CD4-positive, alpha-beta memory T cell (primary cell): Measurements from ENCODE around the gene CUTA. TPM values are rescaled to one million over a fixed set of nuclear protein-coding genes. Genes with fewer than 3 reads are reported as not detected.
"Not testable (repeated sequence)": the region's sequence is repeated elsewhere in the genome, so short reads cannot be mapped to it uniquely, and the experiment has no call there.

ENCODE experiments used
- CTCF ChIA-PET: fragments of 350-600 bp; sonication (Branson Sonifier 250); formaldehyde crosslinking; loops from one replicate; lab custom pipeline; 2021; ENCODE audit warnings: inconsistent platforms; ENCODE audit not compliant: partially characterized antibody; lab: Charles Lee
- POLR2A ChIA-PET: fragments of 350-600 bp; sonication (Branson Sonifier 250); formaldehyde crosslinking; loops from one replicate; lab custom pipeline; 2021; ENCODE audit not compliant: partially characterized antibody; lab: Charles Lee
- DNase-seq, 5 donors: peaks; one replicate each; pipeline versions ENCODE4 v3.0.0 to v3.0.0-alpha.2; 2020 to 2022; ENCODE audit warnings: mixed read lengths in 1 of 5
- H3K27ac ChIP-seq: one replicate; pipeline ENCODE4 v1.7.0; 2013; ENCODE audit warnings: low read depth, low read length
- H3K27me3 ChIP-seq: 2 replicates; pipeline ENCODE4 v1.7.0; 2013; ENCODE audit warnings: mild to moderate bottlenecking, low read length, moderate library complexity; ENCODE audit not compliant: insufficient read depth
- H3K36me3 ChIP-seq: 2 replicates; pipeline ENCODE4 v1.7.0; 2013; ENCODE audit warnings: mild to moderate bottlenecking, low read length, moderate library complexity; ENCODE audit not compliant: insufficient read depth
- H3K4me1 ChIP-seq: 2 replicates; pipeline ENCODE4 v1.7.0; 2013; ENCODE audit warnings: mild to moderate bottlenecking, low read length, moderate library complexity; ENCODE audit not compliant: insufficient read depth
- H3K4me3 ChIP-seq, 2 donors: one replicate each; pipeline ENCODE4 v1.7.0; 2013; ENCODE audit warnings: low read length in 2 of 2, mild to moderate bottlenecking in 1 of 2
- H3K9me3 ChIP-seq, 2 donors: one replicate each; pipeline ENCODE4 v1.7.0; 2013; ENCODE audit warnings: low read length in 2 of 2, control low read depth in 1 of 2; ENCODE audit not compliant: control insufficient read depth in 1 of 2
- H3K27ac Mint-ChIP-seq, 7 donors: one replicate each; pipeline ENCODE4 v1.8.0; 2020 to 2021; ENCODE audit warnings: mixed read lengths in 7 of 7, mild to moderate bottlenecking in 6 of 7, inconsistent platforms in 3 of 7, moderate library complexity in 3 of 7
- H3K27me3 Mint-ChIP-seq, 2 donors: one replicate each; pipeline ENCODE4 v1.8.0; 2020 to 2021; ENCODE audit warnings: mixed read lengths in 2 of 2
- H3K36me3 Mint-ChIP-seq, 2 donors: one replicate each; pipeline ENCODE4 v1.8.0; 2020 to 2021; ENCODE audit warnings: mixed read lengths in 2 of 2, inconsistent platforms in 1 of 2, mild to moderate bottlenecking in 1 of 2
- H3K4me1 Mint-ChIP-seq, 4 donors: one replicate each; pipeline ENCODE4 v1.8.0; 2020 to 2021; ENCODE audit warnings: mixed read lengths in 4 of 4, mild to moderate bottlenecking in 1 of 4
- H3K4me3 Mint-ChIP-seq, 8 donors: one replicate each; pipeline ENCODE4 v1.8.0; 2020 to 2021; ENCODE audit warnings: mixed read lengths in 8 of 8, mild to moderate bottlenecking in 7 of 8, moderate library complexity in 6 of 8, inconsistent platforms in 3 of 8
- H3K9me3 Mint-ChIP-seq, 8 donors: one replicate each; pipeline ENCODE4 v1.8.0; 2020 to 2021; ENCODE audit warnings: mixed read lengths in 8 of 8, mild to moderate bottlenecking in 5 of 8, inconsistent platforms in 3 of 8, moderate library complexity in 1 of 8
- intact Hi-C: fragments of 100-400 bp; cut with micrococcal nuclease; formaldehyde crosslinking; loops from one replicate; pipeline ENCODE4 v1.15.1; 2023
- microRNA-seq: library from miRNA; unstranded; fragments of <30 nt; microRNA quantifications from one replicate; pipeline ENCODE4 v1.2.0, GENCODE V29; 2021; ENCODE audit warnings: borderline replicate concordance, borderline number of aligned reads, borderline microRNAs expressed, mixed read lengths
- polyA plus RNA-seq, 2 donors: library from polyadenylated mRNA; unstranded; fragments of 300-500 nt; fragmentation: Illumina TruSeq; gene quantifications; one replicate each; pipeline ENCODE4 v1.2.3, GENCODE V29; 2021
- total RNA-seq, 2 experiments: library from RNA; stranded (reverse); gene quantifications; one replicate each; pipeline ENCODE4 v1.2.3, GENCODE V29; 2021

CUTA gene
- total and polyA plus RNA-seq, 4 experiments from 2014 or later, result 210 to 407 (median 294) TPM

GRCh38 chr6:33373960-33374910 is 43.7 kb downstream of the CUTA start:
- H3K27ac ChIP-seq, result no peak overlapping the region
- intact Hi-C loops, result no loop called here
- H3K4me3 Mint-ChIP-seq, result no peak overlapping the region

GRCh38 chr6:33372526-33373123 is 45.3 kb downstream of the CUTA start:
- Mint-ChIP-seq H3K9me3 (no peaks in the 10 kb centered on the region), H3K36me3 (no peaks in the 10 kb centered on the region), H3K4me3 (no peak overlapping the region), H3K27ac (peak overlapping the region in 3 of 7 donors; percentile 14 to 53 (median 36)), H3K4me1 (peaks cover 7 to 11% (median 11%) of the 10 kb centered on the region in 4 donors), H3K27me3 (no peaks in the 10 kb centered on the region)
- CTCF ChIA-PET, result no interaction called here
- no peak overlapping the region for H3K4me3 ChIP-seq
- DNase-seq, result no peak
- H3K9me3 ChIP-seq, result no peaks in the 10 kb centered on the region
- intact Hi-C loops, result no loop called here
- H3K27ac ChIP-seq, result no peak overlapping the region
- no peaks in the 10 kb centered on the region for H3K27me3 ChIP-seq
- no peaks in the 10 kb centered on the region for H3K36me3 ChIP-seq
- POLR2A ChIA-PET, result interaction anchor here (0.6 kb wide), 2 partner anchors 38 to 560 kb away, joined by 3 read pairs; no protein-coding TSS in a partner anchor
- peaks cover 18% of the 10 kb centered on the region for H3K4me1 ChIP-seq

More at GRCh38 chr6:33373960-33374910, 43.7 kb downstream of the CUTA start:
- Histone ChIP-seq H3K27me3 (no peaks in the 10 kb centered on the region), H3K36me3 (no peaks in the 10 kb centered on the region), H3K9me3 (no peaks in the 10 kb centered on the region), H3K4me3 (no peak overlapping the region), H3K4me1 (peaks cover 18% of the 10 kb centered on the region)
- peak in 1 of 5 donors; percentile 3 for DNase-seq
- ChIA-PET CTCF (no interaction called here), POLR2A (interaction anchor here (0.6 to 1.1 kb wide), 4 partner anchors 79 to 479 kb away, joined by 3 read pairs; no protein-coding TSS in a partner anchor)
- Mint-ChIP-seq H3K36me3 (no peaks in the 10 kb centered on the region), H3K27ac (peak overlapping the region in 5 of 7 donors; percentile 5 to 74 (median 64)), H3K4me1 (peaks cover 7 to 11% (median 11%) of the 10 kb centered on the region in 4 donors), H3K27me3 (no peaks in the 10 kb centered on the region), H3K9me3 (no peaks in the 10 kb centered on the region)

GRCh38 chr6:33371901-33372300 is 46.0 kb downstream of the CUTA start:
- H3K9me3 Mint-ChIP-seq, H3K27me3 Mint-ChIP-seq, POLR2A ChIA-PET, H3K36me3 ChIP-seq, H3K9me3 ChIP-seq, H3K4me3 Mint-ChIP-seq, H3K4me3 ChIP-seq, H3K27me3 ChIP-seq, intact Hi-C loops, DNase-seq, H3K27ac ChIP-seq, CTCF ChIA-PET, H3K27ac Mint-ChIP-seq, H3K36me3 Mint-ChIP-seq: not testable (repeated sequence)
- peaks cover 18% of the 10 kb centered on the region for H3K4me1 ChIP-seq
- H3K4me1 Mint-ChIP-seq, result peaks cover 7 to 11% (median 11%) of the 10 kb centered on the region in 4 donors

GRCh38 chr6:33367715-33368025 is 50.2 kb downstream of the CUTA start:
- H3K9me3 ChIP-seq, H3K36me3 Mint-ChIP-seq, H3K27ac Mint-ChIP-seq, H3K4me3 ChIP-seq, H3K27me3 Mint-ChIP-seq, H3K27me3 ChIP-seq, H3K27ac ChIP-seq, H3K9me3 Mint-ChIP-seq, DNase-seq, H3K4me1 ChIP-seq, intact Hi-C loops, H3K4me3 Mint-ChIP-seq, H3K4me1 Mint-ChIP-seq, H3K36me3 ChIP-seq: not testable (repeated sequence)
- ChIA-PET POLR2A (interaction anchor here (0.7 kb wide), 1 partner anchor 103 kb away, joined by 3 read pairs; no protein-coding TSS in a partner anchor), CTCF (interaction anchor here (1.2 kb wide), 1 partner anchor 17 kb away, joined by 4 read pairs; no protein-coding TSS in a partner anchor)

- no peak for DNase-seq
- Histone ChIP-seq H3K9me3 (no peaks in the 10 kb centered on the region), H3K27ac (no peak overlapping the region), H3K27me3 (no peaks in the 10 kb centered on the region), H3K36me3 (no peaks in the 10 kb centered on the region), H3K4me1 (no peaks in the 10 kb centered on the region), H3K4me3 (no peak overlapping the region)
- H3K4me1 Mint-ChIP-seq, result no peaks in the 10 kb centered on the region
- CTCF ChIA-PET, result interaction anchor here (1.2 kb wide), 1 partner anchor 18 kb away, joined by 4 read pairs; no protein-coding TSS in a partner anchor
- intact Hi-C loops, result no loop called here
- POLR2A ChIA-PET, result interaction anchor here (0.7 to 0.8 kb wide), 2 partner anchors 22 to 103 kb away, joined by 3 read pairs; no protein-coding TSS in a partner anchor
- H3K27me3 Mint-ChIP-seq, result no peaks in the 10 kb centered on the region
- no peak overlapping the region for H3K27ac Mint-ChIP-seq
- H3K36me3 Mint-ChIP-seq, result no peaks in the 10 kb centered on the region
- H3K4me3 Mint-ChIP-seq, result no peak overlapping the region
- H3K9me3 Mint-ChIP-seq, result no peaks in the 10 kb centered on the region
Observed at GRCh38 chr6:33367009-33367714, 50.7 kb downstream of the CUTA start.

Small RNAs within 50 kb of the gene (microRNA-seq; reads per million reads assigned to microRNA genes)
- not detected for gene MIR5004

Other genes starting within 250 kb of the CUTA start
- gene COL11A2, start 225.6 kb downstream of the CUTA start, total RNA-seq, result 1 to 10 TPM; 1.2 to 1.6 TPM
- under 1 TPM; 0.40 to 0.49 TPM for gene COL11A2, start 225.6 kb downstream of the CUTA start, polyA plus RNA-seq
- gene RXRB, start 217.4 kb downstream of the CUTA start, total RNA-seq, result 10 to 100 TPM; 89.2 to 94.3 TPM
- gene RXRB, start 217.4 kb downstream of the CUTA start, polyA plus RNA-seq, result 10 to 100 TPM in 1 of 2 donors, 1 to 10 TPM in 1; 5.6 to 11.5 TPM
- 10 to 100 TPM; 40.8 to 40.9 TPM for gene SLC39A7, start 217.2 kb downstream of the CUTA start, total RNA-seq
- 10 to 100 TPM; 22.9 to 23.1 TPM for gene SLC39A7, start 217.2 kb downstream of the CUTA start, polyA plus RNA-seq
- gene HSD17B8, start 213.5 kb downstream of the CUTA start, total RNA-seq, result 10 to 100 TPM; 20.2 to 22.3 TPM
- gene HSD17B8, start 213.5 kb downstream of the CUTA start, polyA plus RNA-seq, result 10 to 100 TPM; 57.4 to 77.3 TPM
- gene RING1, start 209.6 kb downstream of the CUTA start, total RNA-seq, result 10 to 100 TPM; 36.8 to 38.4 TPM
- 1 to 10 TPM; 3.4 to 7.8 TPM for gene RING1, start 209.6 kb downstream of the CUTA start, polyA plus RNA-seq
- 10 to 100 TPM; 89.4 to 95.7 TPM for gene VPS52, start 146.2 kb downstream of the CUTA start, total RNA-seq
- gene VPS52, start 146.2 kb downstream of the CUTA start, polyA plus RNA-seq, result 10 to 100 TPM; 13.4 to 18.6 TPM
- 1,000 to 10,000 TPM; 3,264 to 3,439 TPM for gene RPS18, start 146.0 kb downstream of the CUTA start, total RNA-seq
- gene RPS18, start 146.0 kb downstream of the CUTA start, polyA plus RNA-seq, result 1,000 to 10,000 TPM; 8,832 to 8,968 TPM
- gene B3GALT4, start 141.0 kb downstream of the CUTA start, total RNA-seq, result 10 to 100 TPM; 43.3 to 46.7 TPM
- 10 to 100 TPM; 22.2 to 30.5 TPM for gene B3GALT4, start 141.0 kb downstream of the CUTA start, polyA plus RNA-seq
- gene WDR46, start 128.9 kb downstream of the CUTA start, total RNA-seq, result 10 to 100 TPM; 60.8 to 66.1 TPM
- 10 to 100 TPM; 65.8 to 88.9 TPM for gene WDR46, start 128.9 kb downstream of the CUTA start, polyA plus RNA-seq
- gene PFDN6, start 128.5 kb downstream of the CUTA start, total RNA-seq, result 10 to 100 TPM; 43.6 to 45.5 TPM
- 10 to 100 TPM; 33.1 to 36.7 TPM for gene PFDN6, start 128.5 kb downstream of the CUTA start, polyA plus RNA-seq
- gene RGL2, start 119.2 kb downstream of the CUTA start, total RNA-seq, result 10 to 100 TPM; 66.8 to 67.9 TPM
- 10 to 100 TPM in 1 of 2 donors, 1 to 10 TPM in 1; 10.0 to 12.5 TPM for gene RGL2, start 119.2 kb downstream of the CUTA start, polyA plus RNA-seq
- 100 to 1,000 TPM; 240 to 248 TPM for gene TAPBP, start 104.0 kb downstream of the CUTA start, total RNA-seq
- 100 to 1,000 TPM; 277 to 370 TPM for gene TAPBP, start 104.0 kb downstream of the CUTA start, polyA plus RNA-seq
- gene ZBTB22, start 100.4 kb downstream of the CUTA start, total RNA-seq, result 10 to 100 TPM; 28.6 to 28.7 TPM
- gene ZBTB22, start 100.4 kb downstream of the CUTA start, polyA plus RNA-seq, result 10 to 100 TPM; 15.3 to 18.4 TPM
- gene DAXX, start 95.1 kb downstream of the CUTA start, total RNA-seq, result 10 to 100 TPM; 76.4 to 84.7 TPM
- gene DAXX, start 95.1 kb downstream of the CUTA start, polyA plus RNA-seq, result 100 to 1,000 TPM in 1 of 2 donors, 10 to 100 TPM in 1; 73.1 to 125 TPM
- gene KIFC1, start 26.3 kb downstream of the CUTA start, total RNA-seq, result under 1 TPM; 0.61 to 0.69 TPM
- under 1 TPM in 1 of 2 donors, not detected in 1; 0.54 TPM for gene KIFC1, start 26.3 kb downstream of the CUTA start, polyA plus RNA-seq
- gene PHF1, start 7.1 kb downstream of the CUTA start, total RNA-seq, result 100 to 1,000 TPM; 220 TPM
- 10 to 100 TPM; 61.2 to 81.8 TPM for gene PHF1, start 7.1 kb downstream of the CUTA start, polyA plus RNA-seq
- gene SYNGAP1, start 2.0 kb upstream of the CUTA start, total RNA-seq, result 10 to 100 TPM; 47.8 to 48.0 TPM
- 1 to 10 TPM in 1 of 2 donors, not detected in 1; 1.9 TPM for gene SYNGAP1, start 2.0 kb upstream of the CUTA start, polyA plus RNA-seq
- 10 to 100 TPM; 12.1 to 12.8 TPM for gene ZBTB9, start 36.5 kb upstream of the CUTA start, total RNA-seq
- gene ZBTB9, start 36.5 kb upstream of the CUTA start, polyA plus RNA-seq, result 10 to 100 TPM in 1 of 2 donors, 1 to 10 TPM in 1; 5.7 to 11.5 TPM
- gene BAK1, start 162.2 kb upstream of the CUTA start, total RNA-seq, result 10 to 100 TPM; 26.2 to 27.2 TPM
- 10 to 100 TPM; 28.1 to 41.6 TPM for gene BAK1, start 162.2 kb upstream of the CUTA start, polyA plus RNA-seq
- gene ITPR3, start 203.2 kb upstream of the CUTA start, total RNA-seq, result 10 to 100 TPM; 71.2 to 72.4 TPM
- gene ITPR3, start 203.2 kb upstream of the CUTA start, polyA plus RNA-seq, result 1 to 10 TPM in 1 of 2 donors, under 1 TPM in 1; 0.55 to 8.1 TPM